Psoas muscle (tissue), 8 donors: Measurements from ENCODE around the gene KCNAB1. TPM values are rescaled to one million over a fixed set of nuclear protein-coding genes. Genes with fewer than 3 reads are reported as not detected.

Experiments used
- ATAC-seq, 4 donors: fragments of 200-7000 bp; cut with Tn5 transposase; one replicate each; pipeline ENCODE4 v1.9.1; 2020; ENCODE audit warnings: moderate library complexity in 3 of 4, mild to moderate bottlenecking in 2 of 4
- DNase-seq, 2 donors: peaks; one replicate each; pipeline ENCODE4 v3.0.0-alpha.2; 2020
- H3K27ac ChIP-seq: fragments of 200-600 bp; one replicate; pipeline ENCODE4 v1.8.0; 2022
- H3K27me3 ChIP-seq, 3 donors: fragments of 200-600 bp in 1 of 3; one replicate each; pipeline versions ENCODE4 v1.6.1 to v1.8.0; 2013 to 2022; ENCODE audit warnings: low read length in 2 of 3, mild to moderate bottlenecking in 2 of 3, moderate library complexity in 1 of 3; ENCODE audit not compliant: insufficient read depth in 3 of 3
- H3K36me3 ChIP-seq, 2 donors: fragments of 200-600 bp in 1 of 2; one replicate each; pipeline versions ENCODE4 v1.6.1 to v1.8.0; 2013 to 2022; ENCODE audit warnings: low read depth in 1 of 2, mild to moderate bottlenecking in 1 of 2, moderate library complexity in 1 of 2; ENCODE audit not compliant: insufficient read depth in 1 of 2
- H3K4me1 ChIP-seq: fragments of 200-600 bp; one replicate; pipeline ENCODE4 v1.8.0; 2022
- H3K4me3 ChIP-seq: fragments of 200-600 bp; one replicate; pipeline ENCODE4 v1.8.0; 2022; ENCODE audit warnings: mild to moderate bottlenecking
- H3K9me3 ChIP-seq: fragments of 200-600 bp; one replicate; pipeline ENCODE4 v1.8.0; 2022
- WGBS, 3 donors: extraction: QIAGEN DNeasy Blood & Tissue Kit; methylation state at CpG; one replicate each; pipeline versions ENCODE4 v1.1.6 to v1.1.7; 2013; 5-methylcytosine and 5-hydroxymethylcytosine counted together
- intact Hi-C, 2 donors: fragments of 100-400 bp; cut with DNase I; formaldehyde crosslinking; loops; one replicate each; pipeline versions ENCODE4 v1.11.0 to v1.14.2; 2022
- polyA plus RNA-seq, 3 donors: library from polyadenylated mRNA; stranded (reverse); fragments of 200-250 nt; gene quantifications; one replicate each; pipeline ENCODE4 v1.2.3, GENCODE V29; 2013
- total RNA-seq, 4 donors: library from RNA; stranded (reverse); fragmentation: NEBNext Ultra II Directional in 2 of 4; extraction: Animal tissue kit (Norgen Biotek cat#: 25700) in 2 of 4; gene quantifications; one replicate each; pipeline versions ENCODE4 v1.2.1 to v1.2.4, GENCODE V29; 2021 to 2023
- TF ChIP-seq, protein P1 (sequence below): fragments of 200-600 bp; IDR thresholded peaks from one replicate; pipeline ENCODE4 v1.8.0; 2022; ENCODE audit warnings: antibody characterized with exemption
- donor health status: healthy with polysubstance abuse.
- donor health status: DM: no; HTN: no; CAD: no; lungs with moderate emphysema.
- donor health status: Bipolar disorder and iron deficiency.
- donor health status: healthy.
- donor health status: DM: yes; HTN: yes; CAD: no.
- donor health status: DM: no; HTN: no; CAD: no.
- donor health status: DM: no; HTN: no; CAD: no.
- donor health status: DM: yes; HTN: yes; CAD: no.

The KCNAB1 gene
- total and polyA plus RNA-seq, 7 donors, result 0.66 to 3.1 (median 0.91) TPM

DNA sequence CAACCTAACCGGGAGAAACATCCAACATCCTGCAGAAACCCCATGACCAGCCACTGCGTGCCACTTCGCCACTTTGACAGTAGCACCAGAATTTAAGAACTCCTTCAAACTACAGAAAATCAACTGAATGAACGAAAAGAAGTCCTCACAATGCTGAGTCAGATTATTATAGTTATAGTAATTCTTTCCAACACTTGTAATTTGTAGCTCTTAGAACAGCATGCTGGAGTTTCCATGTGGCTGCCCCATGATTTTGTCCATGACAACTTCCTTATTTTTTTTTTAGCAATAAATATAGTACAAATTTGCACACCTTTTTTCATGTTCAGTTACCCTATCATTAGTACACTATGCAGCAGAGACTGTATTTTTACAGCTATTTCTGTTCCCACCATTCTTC is 460.7 kb downstream of the KCNAB1 start:
- TF ChIP-seq, protein P1, sequence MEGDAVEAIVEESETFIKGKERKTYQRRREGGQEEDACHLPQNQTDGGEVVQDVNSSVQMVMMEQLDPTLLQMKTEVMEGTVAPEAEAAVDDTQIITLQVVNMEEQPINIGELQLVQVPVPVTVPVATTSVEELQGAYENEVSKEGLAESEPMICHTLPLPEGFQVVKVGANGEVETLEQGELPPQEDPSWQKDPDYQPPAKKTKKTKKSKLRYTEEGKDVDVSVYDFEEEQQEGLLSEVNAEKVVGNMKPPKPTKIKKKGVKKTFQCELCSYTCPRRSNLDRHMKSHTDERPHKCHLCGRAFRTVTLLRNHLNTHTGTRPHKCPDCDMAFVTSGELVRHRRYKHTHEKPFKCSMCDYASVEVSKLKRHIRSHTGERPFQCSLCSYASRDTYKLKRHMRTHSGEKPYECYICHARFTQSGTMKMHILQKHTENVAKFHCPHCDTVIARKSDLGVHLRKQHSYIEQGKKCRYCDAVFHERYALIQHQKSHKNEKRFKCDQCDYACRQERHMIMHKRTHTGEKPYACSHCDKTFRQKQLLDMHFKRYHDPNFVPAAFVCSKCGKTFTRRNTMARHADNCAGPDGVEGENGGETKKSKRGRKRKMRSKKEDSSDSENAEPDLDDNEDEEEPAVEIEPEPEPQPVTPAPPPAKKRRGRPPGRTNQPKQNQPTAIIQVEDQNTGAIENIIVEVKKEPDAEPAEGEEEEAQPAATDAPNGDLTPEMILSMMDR, result no peak
- Histone ChIP-seq H3K9me3 (no peaks in the 10 kb centered on the region), H3K27me3 (no peaks in the 10 kb centered on the region), H3K4me3 (no peak overlapping the region), H3K27ac (no peak overlapping the region), H3K4me1 (no peaks in the 10 kb centered on the region), H3K36me3 (no peaks in the 10 kb centered on the region)
- DNase-seq (no peak), ATAC-seq (no peak)
- intact Hi-C loops, result no loop called here
- 91 to 94% (median 93%) methylated on average over 4 of the region's 4 CpGs for WGBS, 3 donors

DNA sequence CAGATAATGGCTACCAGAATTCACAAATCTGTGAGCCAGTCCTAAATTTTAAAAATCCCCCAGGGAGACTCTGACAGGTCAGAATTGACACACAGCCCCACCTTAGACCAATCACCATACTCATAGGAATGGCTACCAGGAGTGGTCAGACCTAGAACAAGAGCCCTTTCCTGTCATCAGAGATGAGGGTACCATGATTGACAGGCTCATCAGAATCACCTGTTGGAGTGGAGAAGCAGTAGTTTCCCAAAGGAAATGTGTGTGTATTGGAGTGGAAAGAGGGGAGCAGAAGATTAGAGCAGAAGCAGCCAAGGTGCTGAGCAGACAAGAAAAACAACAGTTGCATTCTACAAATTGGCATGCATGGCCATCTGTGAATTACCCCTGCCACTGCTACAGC is 461.6 kb downstream of the KCNAB1 start:
- TF ChIP-seq, protein P1, result no peak
- no peaks in the 10 kb centered on the region for H3K9me3 ChIP-seq
- no peak for DNase-seq
- no peaks in the 10 kb centered on the region for H3K36me3 ChIP-seq
- no peak overlapping the region for H3K27ac ChIP-seq
- no peak for ATAC-seq
- no peaks in the 10 kb centered on the region for H3K27me3 ChIP-seq
- H3K4me3 ChIP-seq, result no peak overlapping the region
- H3K4me1 ChIP-seq, result peaks cover 4% of the 10 kb centered on the region
- intact Hi-C loops, result no loop called here

DNA sequence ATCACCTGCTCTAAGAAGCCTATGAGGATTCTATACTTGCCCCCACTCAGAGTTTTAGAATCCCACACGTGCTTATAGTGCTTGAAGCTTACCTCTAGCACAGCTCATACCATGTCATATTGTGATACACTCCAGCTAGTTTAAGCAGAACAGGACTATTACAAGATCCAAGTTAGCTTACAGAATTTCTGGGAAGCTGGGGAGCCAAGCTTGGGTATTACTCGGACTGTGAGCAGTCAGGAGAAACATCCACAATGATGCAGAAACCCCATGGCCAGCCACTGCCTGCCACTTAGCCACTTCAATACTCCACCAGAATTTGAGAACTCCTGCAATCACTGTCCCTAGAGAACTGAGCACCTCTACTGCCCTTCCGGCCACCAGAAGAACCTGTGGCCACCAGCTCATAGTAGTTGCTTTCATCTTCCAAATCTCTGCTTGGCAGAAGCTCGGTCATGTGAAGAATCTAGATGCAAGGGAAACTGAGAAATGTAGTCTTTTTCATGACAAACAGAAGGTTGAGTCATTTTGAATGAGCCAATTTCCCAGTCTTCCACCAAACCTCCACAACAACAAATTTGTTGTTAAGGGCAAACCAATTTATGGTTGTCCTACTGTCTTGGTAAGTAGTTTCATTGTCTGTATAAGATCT is 462.3 kb downstream of the KCNAB1 start:
- H3K36me3 ChIP-seq, result no peaks in the 10 kb centered on the region
- ATAC-seq (no peak), DNase-seq (no peak)
- no peaks in the 10 kb centered on the region for H3K9me3 ChIP-seq
- H3K4me3 ChIP-seq, result no peak overlapping the region
- no peaks in the 10 kb centered on the region for H3K27me3 ChIP-seq
- H3K27ac ChIP-seq, result no peak overlapping the region
- WGBS, 3 donors, result 82 to 84% (median 84%) methylated on average over 4 of the region's 4 CpGs
- TF ChIP-seq, protein P1, result no peak
- intact Hi-C loops, result no loop called here
- H3K4me1 ChIP-seq, result peaks cover 11% of the 10 kb centered on the region

DNA sequence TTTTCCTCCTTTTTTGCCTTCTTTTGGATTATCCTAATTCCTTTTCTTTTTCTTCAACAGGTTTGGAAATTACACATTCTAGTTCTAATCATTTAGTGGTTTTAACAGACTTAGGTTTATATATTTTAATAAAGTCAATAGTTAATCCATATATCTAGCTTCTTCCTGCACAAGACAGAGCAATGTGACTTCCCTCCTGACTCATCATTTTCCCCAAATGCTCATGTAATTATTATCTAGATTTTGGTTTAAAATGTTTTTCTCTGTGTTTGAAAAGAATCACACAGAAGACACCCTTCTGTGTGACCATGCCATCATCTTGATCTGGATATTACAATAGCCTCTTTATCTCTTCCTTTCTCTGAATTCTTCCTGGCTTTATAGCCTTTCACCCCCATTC is 463.1 kb downstream of the KCNAB1 start:
- TF ChIP-seq, protein P1, result no peak
- intact Hi-C loops, result no loop called here
- no peak overlapping the region for H3K4me3 ChIP-seq
- ATAC-seq, result no peak
- DNase-seq, result no peak
- H3K4me1 ChIP-seq, result peaks cover 13% of the 10 kb centered on the region
- no peak overlapping the region for H3K27ac ChIP-seq
- no peaks in the 10 kb centered on the region for H3K36me3 ChIP-seq
- H3K9me3 ChIP-seq, result no peaks in the 10 kb centered on the region
- no peaks in the 10 kb centered on the region for H3K27me3 ChIP-seq
